Aorta (tissue), 5 donors: ENCODE results near the gene PTPN18. TPM values are rescaled to one million over a fixed set of nuclear protein-coding genes. Genes with fewer than 3 reads are reported as not detected.
"Not testable (repeated sequence)": the region's sequence is repeated elsewhere in the genome, so short reads cannot be mapped to it uniquely, and the experiment has no call there.

Experiments used
- ATAC-seq: fragments of 200-7000 bp; cut with Tn5 transposase; one replicate; pipeline ENCODE4 v1.9.1; 2022; ENCODE audit warnings: moderate library complexity; ENCODE audit not compliant: low FRiP score
- DNase-seq, 2 donors: peaks; one replicate each; pipeline ENCODE4 v3.0.0-alpha.2; 2020
- H3K27ac ChIP-seq, 2 donors: one replicate each; pipeline ENCODE4 v1.5.1; 2013; ENCODE audit warnings: low read length in 2 of 2, mild to moderate bottlenecking in 2 of 2, moderate library complexity in 2 of 2, control low read depth in 1 of 2, inconsistent platforms in 1 of 2, low read depth in 1 of 2
- H3K27me3 ChIP-seq, 2 donors: one replicate each; pipeline ENCODE4 v1.6.1; 2013; ENCODE audit warnings: control low read depth in 1 of 2, low read length in 1 of 2, mild to moderate bottlenecking in 1 of 2, moderate library complexity in 1 of 2; ENCODE audit not compliant: insufficient read depth in 2 of 2, control insufficient read depth in 1 of 2
- H3K36me3 ChIP-seq, 2 donors: one replicate each; pipeline ENCODE4 v1.6.1; 2013; ENCODE audit warnings: control low read depth in 1 of 2, low read length in 1 of 2, mild to moderate bottlenecking in 1 of 2; ENCODE audit not compliant: insufficient read depth in 2 of 2, control insufficient read depth in 1 of 2
- H3K4me1 ChIP-seq, 2 donors: one replicate each; pipeline ENCODE4 v1.6.1; 2013; ENCODE audit warnings: low read length in 2 of 2, control low read depth in 1 of 2, mild to moderate bottlenecking in 1 of 2, moderate library complexity in 1 of 2; ENCODE audit not compliant: insufficient read depth in 2 of 2, control insufficient read depth in 1 of 2
- H3K4me3 ChIP-seq, 2 donors: one replicate each; pipeline ENCODE4 v1.5.1; 2013; ENCODE audit warnings: low read length in 2 of 2, control low read depth in 1 of 2, mild to moderate bottlenecking in 1 of 2
- H3K9me3 ChIP-seq: one replicate; pipeline ENCODE4 v1.6.1; 2013; ENCODE audit warnings: mild to moderate bottlenecking, low read length; ENCODE audit not compliant: control insufficient read depth
- WGBS, 2 donors: extraction: QIAGEN DNeasy Blood & Tissue Kit; methylation state at CpG; one replicate each; pipeline ENCODE4 v1.1.7; 2013; 5-methylcytosine and 5-hydroxymethylcytosine counted together
- intact Hi-C, 2 donors: fragments of 100-400 bp; cut with DNase I; formaldehyde crosslinking; loops; one replicate each; pipeline versions ENCODE4 v1.14.2 to v1.15.0; 2022
- polyA plus RNA-seq, 2 donors: library from polyadenylated mRNA; stranded (reverse); fragments of 200-250 nt; gene quantifications; one replicate each; pipeline ENCODE4 v1.2.3, GENCODE V29; 2013
- total RNA-seq, 2 donors: library from RNA; stranded (reverse); fragmentation: NEBNext Ultra II Directional; extraction: Animal tissue kit (Norgen Biotek cat#: 25700); gene quantifications; one replicate each; pipeline ENCODE4 v1.2.1, GENCODE V29; 2021
- donor health status: healthy with polysubstance abuse.
- donor health status: Bipolar disorder and iron deficiency.
- donor health status: DM: no; HTN: no; CAD: no.
- donor health status: DM: no; HTN: no; CAD: no.
- donor health status: DM: yes; HTN: yes; CAD: no.

Gene PTPN18
- total and polyA plus RNA-seq, 4 donors: 37.3 to 71.0 (median 43.0) TPM

- Histone ChIP-seq H3K27ac (no peak overlapping the region), H3K4me1 (no peaks in the 10 kb centered on the region), H3K9me3 (no peaks in the 10 kb centered on the region), H3K27me3 (no peaks in the 10 kb centered on the region), H3K4me3 (no peak overlapping the region), H3K36me3 (no peaks in the 10 kb centered on the region)
- no peak for ATAC-seq
- 76 to 80% methylated on average over 8 of the region's 8 CpGs for WGBS, 2 donors
- no peak for DNase-seq
- intact Hi-C loops: no loop called here
Measured at GRCh38 chr2:130388221-130388907, 32.5 kb downstream of the PTPN18 start.

- H3K4me3 ChIP-seq: no peak overlapping the region
- no peaks in the 10 kb centered on the region for H3K9me3 ChIP-seq
- WGBS, 2 donors: 93 to 94% methylated on average over 6 of the region's 6 CpGs
- no peaks in the 10 kb centered on the region for H3K4me1 ChIP-seq
- intact Hi-C loops: no loop called here
- H3K36me3 ChIP-seq: no peaks in the 10 kb centered on the region
- no peak for DNase-seq
- ATAC-seq: no peak
- H3K27me3 ChIP-seq: no peaks in the 10 kb centered on the region
- H3K27ac ChIP-seq: no peak overlapping the region
Measured at GRCh38 chr2:130389358-130389757, 33.5 kb downstream of the PTPN18 start.

DNA sequence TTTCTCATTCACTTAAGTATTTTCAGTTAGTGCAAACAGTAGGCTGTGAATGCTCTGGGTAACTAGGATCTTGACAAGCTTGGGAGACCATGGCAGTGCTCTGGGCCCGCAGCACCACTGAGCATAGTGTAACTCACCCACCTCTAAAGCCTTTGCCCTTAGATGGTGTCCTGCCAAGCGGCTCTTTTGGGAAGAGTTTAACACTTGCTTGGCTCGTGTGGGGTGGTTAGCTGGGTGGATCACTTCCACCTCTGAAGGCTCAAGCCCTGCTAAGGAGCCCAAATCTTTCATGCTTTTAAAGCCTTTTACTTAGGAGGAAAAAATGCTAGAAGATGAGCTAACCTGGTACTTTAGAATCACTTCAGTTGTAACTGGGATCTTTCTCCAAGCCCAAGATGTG lies 33.9 kb downstream of the PTPN18 start:
- Histone ChIP-seq H3K27me3 (no peaks in the 10 kb centered on the region), H3K4me1 (no peaks in the 10 kb centered on the region), H3K27ac (no peak overlapping the region), H3K4me3 (no peak overlapping the region), H3K36me3 (no peaks in the 10 kb centered on the region), H3K9me3 (no peaks in the 10 kb centered on the region)
- intact Hi-C loops: no loop called here
- 90 to 93% methylated on average over 3 of the region's 3 CpGs for WGBS, 2 donors
- DNase-seq (no peak), ATAC-seq (no peak)

DNA sequence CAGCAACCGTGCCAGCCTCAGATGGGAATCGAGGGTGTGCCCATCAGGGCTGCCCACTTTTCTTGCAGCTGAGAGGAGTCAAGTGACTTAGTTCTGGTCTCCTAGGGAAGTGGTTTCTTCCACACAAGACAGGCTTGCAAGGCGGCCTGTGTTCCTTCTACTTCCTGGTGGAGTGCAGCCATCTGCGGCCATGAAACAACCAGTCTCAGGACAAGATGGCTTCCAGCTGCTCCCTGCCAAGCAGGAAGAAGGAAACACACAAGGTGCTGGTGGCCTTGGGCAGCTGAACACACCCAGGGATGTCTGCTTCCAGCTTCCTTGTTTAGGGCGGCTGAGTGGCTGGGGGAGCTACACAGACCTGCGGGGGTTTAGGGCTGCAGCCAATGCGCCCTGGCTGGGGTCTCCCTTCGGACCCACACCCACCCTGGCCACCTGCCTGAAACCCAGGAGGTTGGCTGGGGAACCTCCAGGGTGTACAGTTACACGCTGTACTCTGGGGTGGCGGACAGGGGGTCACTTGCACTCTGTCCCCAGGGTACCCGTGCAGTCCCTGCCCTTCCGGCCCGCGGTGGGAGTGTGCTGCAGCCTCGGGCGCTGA lies 34.7 kb downstream of the PTPN18 start:
- peak overlapping the region in 1 of 2 donors; percentile 83 for H3K4me3 ChIP-seq
- ATAC-seq (peak; percentile 8), DNase-seq (peak; percentile 71 to 76)
- intact Hi-C loops: no loop called here
- WGBS, 2 donors: 45 to 52% methylated on average over 16 of the region's 16 CpGs
- H3K9me3 ChIP-seq: no peaks in the 10 kb centered on the region
- H3K27ac ChIP-seq: no peak overlapping the region
- H3K27me3 ChIP-seq: no peaks in the 10 kb centered on the region
- H3K36me3 ChIP-seq: no peaks in the 10 kb centered on the region
- no peaks in the 10 kb centered on the region for H3K4me1 ChIP-seq

DNA sequence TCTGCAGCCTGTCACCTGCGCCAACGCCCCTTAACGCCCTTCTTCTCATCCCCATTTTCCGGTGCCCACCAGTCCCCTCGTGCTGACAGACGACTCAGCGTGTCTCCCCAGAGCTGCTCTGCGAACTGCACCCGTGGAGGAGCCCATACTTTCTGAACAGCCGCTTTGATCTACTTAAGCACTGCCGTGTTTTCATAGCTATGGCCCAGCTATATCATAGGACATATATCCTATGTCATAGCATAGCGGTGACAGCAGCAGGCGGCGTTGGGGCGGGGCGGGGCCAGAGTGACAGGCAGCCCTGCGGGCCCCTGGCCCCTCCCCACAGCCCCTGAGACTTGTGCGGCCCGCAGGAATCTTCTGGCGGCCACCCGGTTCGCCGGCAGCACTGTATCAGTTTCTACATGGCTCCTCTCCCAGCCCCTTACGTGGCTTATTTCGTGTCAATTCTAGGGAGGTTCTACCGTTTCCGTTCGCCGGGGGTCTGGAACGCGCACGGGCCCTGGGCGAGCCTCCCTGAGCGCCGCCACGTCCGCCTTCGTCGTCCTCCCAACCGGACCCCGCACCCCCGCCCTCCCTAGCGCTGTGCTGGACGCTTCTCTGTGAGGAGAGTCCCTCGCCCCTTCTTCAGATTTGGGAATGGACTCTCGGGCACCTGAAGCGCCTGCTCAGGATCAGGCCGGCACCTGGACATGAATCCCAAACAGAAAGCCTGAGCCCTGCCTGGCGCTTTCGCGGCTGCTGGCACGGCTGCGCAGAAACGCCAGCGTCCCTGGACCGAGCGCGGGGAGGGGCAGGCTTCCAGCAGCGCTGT lies 35.4 kb downstream of the PTPN18 start:
- no peaks in the 10 kb centered on the region for H3K9me3 ChIP-seq
- peak; percentile 91 to 92 for DNase-seq
- no peaks in the 10 kb centered on the region for H3K27me3 ChIP-seq
- H3K4me3 ChIP-seq: peak overlapping the region; percentile 76 to 83
- intact Hi-C loops: no loop called here
- H3K27ac ChIP-seq: peak overlapping the region in 1 of 2 donors; percentile 14
- 1% methylated on average over 59 of the region's 59 CpGs for WGBS, 2 donors
- peak; percentile 89 for ATAC-seq
- no peaks in the 10 kb centered on the region for H3K4me1 ChIP-seq
- no peaks in the 10 kb centered on the region for H3K36me3 ChIP-seq

DNA sequence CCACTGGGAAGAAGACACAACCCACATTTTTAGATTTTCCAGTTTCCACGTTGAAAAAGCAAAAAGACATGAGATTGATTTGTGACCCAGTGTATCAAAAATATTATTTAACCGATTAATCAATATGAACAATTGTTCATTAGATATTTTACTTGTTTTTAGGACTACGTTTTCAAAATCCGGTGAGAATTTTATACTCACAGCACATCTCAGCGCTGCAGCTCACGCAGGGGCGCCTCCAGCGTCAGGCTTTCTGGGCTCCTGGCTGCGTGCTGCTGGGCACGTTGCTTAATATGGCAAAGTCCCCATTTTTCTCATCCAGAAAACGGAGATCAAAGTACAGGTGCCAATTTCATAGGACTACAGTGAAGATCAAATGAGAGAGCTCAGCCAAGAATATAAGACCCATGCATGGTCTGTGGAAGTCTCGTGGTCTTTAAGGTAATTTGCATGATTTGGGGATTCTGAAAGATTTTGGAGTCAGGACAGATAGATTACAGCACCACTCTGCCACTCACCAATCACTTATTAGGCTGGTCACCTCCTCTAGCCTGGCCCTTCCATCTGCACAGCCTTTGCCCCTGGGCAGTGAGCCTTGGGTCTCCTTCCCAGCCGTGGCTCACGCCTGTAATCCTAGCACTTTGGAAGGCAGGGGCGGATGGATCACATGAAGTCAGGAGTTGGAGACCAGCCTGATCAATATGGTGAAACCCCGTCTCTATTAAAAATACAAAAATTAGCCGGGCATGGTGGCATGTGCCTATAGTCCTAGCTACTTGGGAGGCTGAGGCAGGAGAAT lies 36.2 kb downstream of the PTPN18 start:
- DNase-seq (peak in 1 of 2 donors; percentile 76), ATAC-seq (no peak)
- WGBS, 2 donors: 26% methylated on average over 17 of the region's 17 CpGs

GRCh38 chr2:130393318-130393910 lies 37.6 kb downstream of the PTPN18 start:
- WGBS, 2 donors: 93 to 95% methylated on average over 7 of the region's 7 CpGs
- Histone ChIP-seq H3K4me1 (no peaks in the 10 kb centered on the region), H3K9me3 (no peaks in the 10 kb centered on the region), H3K36me3 (no peaks in the 10 kb centered on the region), H3K4me3 (no peak overlapping the region), H3K27me3 (no peaks in the 10 kb centered on the region), H3K27ac (no peak overlapping the region)
- ATAC-seq (no peak), DNase-seq (no peak)
- intact Hi-C loops: no loop called here

More for the DNA sequence above, 36.2 kb downstream of the PTPN18 start:
- Histone ChIP-seq H3K4me3 (peak overlapping the region in 1 of 2 donors; percentile 83), H3K9me3 (no peaks in the 10 kb centered on the region), H3K4me1 (no peaks in the 10 kb centered on the region), H3K27ac (no peak overlapping the region), H3K27me3 (no peaks in the 10 kb centered on the region), H3K36me3 (no peaks in the 10 kb centered on the region)
- intact Hi-C loops: no loop called here

GRCh38 chr2:130406280-130406679 lies 50.4 kb downstream of the PTPN18 start:
- H3K9me3 ChIP-seq, H3K27ac ChIP-seq, intact Hi-C loops, H3K4me1 ChIP-seq, ATAC-seq, DNase-seq, H3K4me3 ChIP-seq, H3K36me3 ChIP-seq, H3K27me3 ChIP-seq: not testable (repeated sequence)
- WGBS, 2 donors: no CpG with 5 or more reads among the region's 2 CpGs
